ENCODE data around the gene VAMP5.

VAMP5 gene

DNA sequence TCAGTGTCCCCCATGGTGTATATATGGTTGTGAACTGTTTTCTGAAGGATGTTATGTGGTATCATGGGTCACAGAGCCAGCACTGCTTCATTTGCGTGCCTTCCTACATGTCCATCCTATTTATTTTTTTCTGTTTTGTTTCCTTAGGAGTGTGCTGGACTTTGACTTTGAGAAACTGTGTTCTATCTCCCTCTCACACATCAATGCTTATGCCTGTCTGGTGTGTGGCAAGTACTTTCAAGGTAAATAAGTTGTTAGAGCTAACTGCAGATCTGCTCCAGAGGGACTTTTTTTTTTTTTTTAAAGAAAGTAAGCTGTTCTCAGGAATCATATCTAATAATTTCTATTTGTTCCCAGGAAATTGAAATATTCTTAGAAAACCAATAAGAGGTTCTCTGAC, 37.1 kb downstream of the VAMP5 start:
- in situ Hi-C loops (cut with HindIII; ENCODE audit: low sequenced_read_pairs): no loop called here

DNA sequence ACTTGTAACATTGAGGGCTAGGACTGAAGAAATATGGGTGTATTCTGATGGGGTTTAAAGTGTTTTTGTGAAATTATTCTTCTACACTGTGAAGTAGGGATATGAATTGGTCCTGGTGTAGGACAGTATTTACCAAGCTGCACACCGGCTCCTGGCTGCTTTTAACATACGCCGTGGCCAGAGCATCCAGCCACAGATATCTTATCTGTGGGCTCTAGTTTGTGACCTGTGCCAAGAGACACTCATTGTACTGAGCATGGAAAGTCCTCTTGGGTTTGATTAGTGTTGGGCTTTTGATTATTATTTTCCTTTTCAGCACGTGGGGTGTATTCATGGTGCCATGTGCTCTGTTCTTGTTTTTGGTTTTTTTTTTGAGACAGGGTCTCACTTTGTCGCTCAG, 39.8 kb downstream of the VAMP5 start:
- in situ Hi-C loops (cut with HindIII; ENCODE audit: low sequenced_read_pairs): no loop called here

DNA sequence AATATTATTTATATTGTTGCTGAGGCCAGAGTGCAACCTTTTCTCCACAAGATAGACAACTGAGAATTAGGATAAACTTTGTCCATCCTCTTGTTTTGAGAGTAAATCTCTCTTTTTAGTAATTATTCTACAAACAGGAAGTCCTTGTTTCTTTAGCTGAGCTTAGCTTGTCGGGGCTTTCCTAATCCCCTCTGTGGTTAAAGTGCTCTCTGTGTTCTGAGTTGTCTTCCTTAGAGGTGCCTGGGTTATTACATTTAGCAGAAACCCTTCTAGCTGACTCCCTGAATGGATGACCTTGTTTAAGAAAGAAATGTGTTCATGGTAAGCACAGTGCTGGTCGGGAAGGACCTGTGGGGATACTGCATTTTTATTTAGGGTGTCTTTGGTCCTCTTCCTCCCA, 44.4 kb downstream of the VAMP5 start:
- in situ Hi-C loops (cut with HindIII; ENCODE audit: low sequenced_read_pairs): no loop called here

- in situ Hi-C loops (cut with HindIII; ENCODE audit: low sequenced_read_pairs): no loop called here
Observed at GRCh38 chr2:85631316-85631715, 47.1 kb downstream of the VAMP5 start.

DNA sequence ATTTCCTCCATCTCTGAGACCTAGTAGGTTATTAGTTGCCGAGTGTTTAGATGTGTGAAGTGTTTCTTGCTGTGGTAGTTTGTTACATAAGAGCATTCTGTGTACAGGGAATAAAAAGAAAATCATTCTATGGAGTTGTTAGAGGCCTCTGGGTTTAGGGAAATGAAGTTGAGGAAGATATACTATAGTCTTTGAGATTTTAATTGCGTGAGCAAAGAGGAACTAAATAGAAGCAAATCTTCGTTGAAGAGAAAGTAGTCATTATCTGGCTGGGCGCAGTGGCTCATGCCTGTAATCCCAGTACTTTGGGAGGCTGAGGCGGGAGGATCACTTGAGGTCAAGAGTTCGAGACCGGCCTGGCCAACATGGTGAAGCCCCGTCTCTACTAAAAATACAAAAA, 50.8 kb downstream of the VAMP5 start:
- in situ Hi-C loops (cut with HindIII; ENCODE audit: low sequenced_read_pairs): no loop called here

DNA sequence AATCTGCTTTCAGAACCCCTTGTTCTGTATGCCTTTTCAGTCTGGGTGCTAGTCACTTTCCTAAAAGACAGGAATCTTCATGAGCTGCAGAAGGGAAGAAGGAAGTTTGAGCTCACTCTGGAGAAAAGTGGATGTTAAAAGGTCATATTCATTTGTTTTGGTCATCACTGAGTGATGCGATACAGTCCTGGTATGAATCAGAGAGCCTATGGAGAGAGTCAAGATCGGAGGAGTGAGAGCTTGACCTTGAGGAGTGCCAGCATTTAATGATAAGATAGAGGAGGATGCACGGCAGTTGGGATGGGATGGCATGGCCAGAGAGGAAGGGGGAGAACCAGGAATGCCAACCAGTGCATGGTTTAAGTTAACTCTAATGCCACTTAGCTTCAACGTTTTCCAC, 51.4 kb downstream of the VAMP5 start:
- in situ Hi-C loops (cut with HindIII; ENCODE audit: low sequenced_read_pairs): no loop called here

DNA sequence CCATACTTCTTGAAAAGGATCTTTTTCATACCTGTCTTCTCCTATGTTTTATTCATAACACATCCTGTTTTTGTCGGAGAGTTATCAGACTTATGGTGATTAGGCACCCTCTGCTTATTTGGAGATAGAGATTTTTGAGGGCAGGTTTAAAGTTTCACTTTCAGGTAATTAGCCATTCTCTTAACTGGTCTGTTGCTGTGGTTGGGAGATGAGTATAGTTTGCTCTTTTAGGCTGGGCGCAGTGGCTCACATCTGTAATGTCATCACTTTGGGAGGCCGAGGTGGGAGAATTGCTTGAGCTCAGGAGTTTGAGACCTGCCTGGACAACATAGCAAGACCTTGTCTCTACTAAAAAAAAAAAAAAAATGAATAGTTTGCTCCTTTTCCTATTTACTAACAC, 58.5 kb downstream of the VAMP5 start:
- in situ Hi-C loops (cut with HindIII; ENCODE audit: low sequenced_read_pairs): no loop called here

Data from endothelial cell of hepatic sinusoid (primary cell).